GM18511 (cell line): ENCODE results near the gene FKBP8.

Source experiments
- ATAC-seq: cut with Tn5 transposase; IDR thresholded peaks from one replicate; pipeline ENCODE4 v1.9.1; 2021; ENCODE audit warnings: mild to moderate bottlenecking, moderate library complexity; ENCODE audit not compliant: unreplicated experiment

FKBP8 gene

DNA sequence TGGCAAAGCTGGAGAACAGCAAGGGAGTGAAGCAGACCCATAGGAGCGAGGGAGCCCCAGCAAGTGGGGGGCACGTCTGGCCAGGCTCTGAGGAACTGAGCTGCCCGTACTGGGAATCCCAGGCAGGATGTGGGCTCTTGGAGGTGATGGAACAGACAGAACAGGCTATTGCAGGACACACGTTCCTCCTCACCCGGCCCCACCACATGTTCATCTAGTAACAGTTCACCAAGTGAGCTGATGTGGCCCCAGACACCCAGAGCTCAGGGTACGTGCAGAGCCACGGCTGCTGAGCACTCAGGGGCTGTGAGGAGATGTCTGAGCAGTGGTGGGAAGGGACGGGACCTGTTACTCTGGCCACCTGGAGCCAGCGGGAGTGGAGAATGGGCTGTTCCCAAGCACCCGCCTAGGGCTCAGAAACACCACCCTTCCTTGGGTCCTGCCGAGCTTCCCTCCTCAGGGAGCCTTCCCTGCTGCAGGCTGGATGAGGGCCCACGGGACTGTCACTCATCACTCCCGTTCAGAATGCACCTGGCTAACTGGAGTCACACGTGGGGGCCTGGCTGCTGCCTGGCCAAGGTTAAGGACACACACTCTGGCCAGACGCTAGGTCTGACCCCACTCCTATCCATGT, 39.9 kb downstream of the FKBP8 start:
- no peak for ATAC-seq

DNA sequence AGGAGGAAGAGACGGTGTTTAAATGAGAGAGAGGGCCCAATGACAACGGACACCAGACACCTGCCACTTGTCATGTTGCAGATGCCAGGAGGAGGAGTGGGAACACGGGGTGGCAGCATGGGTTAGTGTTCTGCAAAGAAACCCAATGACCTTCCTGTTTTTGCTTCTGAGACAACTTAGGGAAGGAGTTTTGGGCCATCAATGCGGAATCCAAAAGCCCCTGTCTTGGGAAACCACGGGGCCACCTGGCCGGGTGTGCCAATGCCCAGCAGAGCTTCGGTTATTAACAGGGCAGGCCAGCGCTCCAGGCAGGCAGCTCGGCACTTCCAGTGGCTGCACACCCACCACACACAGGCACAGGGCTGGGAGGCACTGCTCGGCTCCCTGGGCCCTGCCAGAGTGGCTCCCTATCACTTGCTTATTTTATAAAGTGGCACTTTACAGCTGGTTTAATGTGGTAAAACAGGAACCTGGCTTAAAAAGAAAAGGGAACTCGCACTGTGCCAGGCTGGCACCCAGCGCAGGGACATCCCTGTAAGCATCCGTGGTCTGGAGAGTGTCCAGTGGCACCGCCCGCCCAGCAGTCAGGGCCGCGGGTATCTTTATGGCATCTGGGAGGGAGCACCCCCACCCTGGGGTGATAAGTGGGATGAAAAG, 40.6 kb downstream of the FKBP8 start:
- ATAC-seq: no peak

DNA sequence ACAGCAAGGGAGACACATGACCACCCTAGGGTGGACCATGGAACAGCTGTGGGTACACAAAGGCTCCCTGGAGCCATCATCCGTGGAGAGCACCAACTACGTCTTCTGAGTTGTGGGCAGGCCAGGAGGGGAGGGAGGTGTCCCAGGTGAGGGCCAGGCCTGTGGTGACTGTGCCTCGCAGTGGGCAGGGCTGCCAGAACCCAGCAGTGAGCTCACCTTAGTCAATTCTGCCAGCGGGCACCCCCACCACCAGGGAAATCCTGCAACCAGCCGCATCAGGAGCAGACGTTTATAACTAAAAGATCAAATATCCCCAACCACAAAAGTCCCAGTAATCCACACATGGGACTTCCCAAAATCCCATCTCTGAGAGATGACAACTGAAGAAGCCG, 41.1 kb downstream of the FKBP8 start:
- ATAC-seq: no peak

DNA sequence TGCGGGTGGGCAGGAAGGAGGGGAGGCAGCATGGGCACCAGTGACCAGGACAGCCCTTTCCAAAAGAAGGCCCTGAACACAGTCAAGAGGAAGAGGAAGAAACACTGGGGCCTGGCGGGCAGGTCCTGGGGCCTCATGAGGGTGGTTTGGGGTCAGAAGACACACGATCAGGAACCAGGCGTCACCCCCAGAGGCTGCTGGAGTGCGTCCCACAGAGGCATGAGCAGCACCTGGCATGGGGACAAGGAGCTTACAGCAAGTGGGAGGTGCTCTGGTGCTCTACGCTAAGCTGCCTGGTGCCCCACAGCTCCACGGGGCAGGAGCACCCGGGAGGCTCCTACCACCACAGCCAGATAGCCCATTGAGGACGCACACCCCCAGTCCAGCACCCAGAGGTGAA, 41.5 kb downstream of the FKBP8 start:
- no peak for ATAC-seq

DNA sequence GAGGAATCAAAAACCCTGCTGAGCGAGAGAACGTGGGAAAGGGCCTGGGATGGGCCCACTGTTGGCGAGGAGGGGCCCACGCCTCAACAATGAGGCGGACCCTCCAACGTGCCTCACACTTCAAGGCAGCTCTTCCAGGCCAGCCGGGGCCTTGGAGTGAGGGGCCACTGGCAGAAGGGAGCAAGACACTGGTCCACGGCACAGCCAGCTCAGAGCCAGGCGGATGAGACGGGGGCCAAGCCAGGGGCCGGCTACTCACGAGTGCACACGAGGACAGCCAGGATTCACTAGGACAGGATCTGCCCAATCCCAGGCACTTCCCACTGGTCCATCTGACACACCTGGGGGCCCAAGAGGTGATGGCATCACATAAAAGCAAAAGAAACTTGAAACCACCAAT, 42.0 kb downstream of the FKBP8 start:
- no peak for ATAC-seq

DNA sequence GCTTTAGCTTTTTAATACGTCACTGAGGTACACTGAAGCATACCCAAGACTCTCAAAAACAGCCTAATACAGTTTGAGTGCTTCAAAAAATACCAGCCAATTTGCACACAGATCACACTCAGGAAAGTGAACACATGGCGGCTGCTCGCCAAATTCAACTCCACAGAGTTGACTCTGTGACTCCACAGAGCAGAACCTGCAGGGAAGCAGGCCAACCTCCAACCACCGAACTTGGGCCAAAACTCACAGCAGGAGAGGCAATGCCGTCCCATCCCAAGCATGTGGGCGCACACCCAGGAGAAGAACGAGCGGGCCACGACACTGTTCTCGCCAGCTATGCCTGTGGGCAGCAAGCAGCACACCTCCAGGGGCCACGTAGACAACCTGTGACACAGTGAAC, 42.6 kb downstream of the FKBP8 start:
- ATAC-seq: no peak

DNA sequence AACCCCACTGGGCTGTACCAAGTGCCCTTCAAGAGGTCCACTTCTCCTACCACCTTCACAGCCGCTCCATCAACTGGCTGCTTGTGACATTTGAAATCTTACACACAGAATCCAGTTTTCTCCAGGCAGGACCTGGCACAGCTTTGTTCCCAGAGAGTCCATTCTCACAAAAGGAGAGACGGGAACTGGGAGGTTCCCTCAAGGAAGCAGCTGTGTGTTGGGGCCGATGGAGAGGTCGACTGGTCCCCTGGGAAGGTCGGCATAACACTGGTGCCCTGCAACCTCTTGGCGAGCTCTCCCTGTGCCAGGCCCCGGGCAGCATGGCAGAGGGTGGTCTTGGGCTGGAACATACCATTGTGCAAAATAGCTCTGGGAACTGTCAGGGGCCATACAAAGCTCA, 43.0 kb downstream of the FKBP8 start:
- no peak for ATAC-seq

DNA sequence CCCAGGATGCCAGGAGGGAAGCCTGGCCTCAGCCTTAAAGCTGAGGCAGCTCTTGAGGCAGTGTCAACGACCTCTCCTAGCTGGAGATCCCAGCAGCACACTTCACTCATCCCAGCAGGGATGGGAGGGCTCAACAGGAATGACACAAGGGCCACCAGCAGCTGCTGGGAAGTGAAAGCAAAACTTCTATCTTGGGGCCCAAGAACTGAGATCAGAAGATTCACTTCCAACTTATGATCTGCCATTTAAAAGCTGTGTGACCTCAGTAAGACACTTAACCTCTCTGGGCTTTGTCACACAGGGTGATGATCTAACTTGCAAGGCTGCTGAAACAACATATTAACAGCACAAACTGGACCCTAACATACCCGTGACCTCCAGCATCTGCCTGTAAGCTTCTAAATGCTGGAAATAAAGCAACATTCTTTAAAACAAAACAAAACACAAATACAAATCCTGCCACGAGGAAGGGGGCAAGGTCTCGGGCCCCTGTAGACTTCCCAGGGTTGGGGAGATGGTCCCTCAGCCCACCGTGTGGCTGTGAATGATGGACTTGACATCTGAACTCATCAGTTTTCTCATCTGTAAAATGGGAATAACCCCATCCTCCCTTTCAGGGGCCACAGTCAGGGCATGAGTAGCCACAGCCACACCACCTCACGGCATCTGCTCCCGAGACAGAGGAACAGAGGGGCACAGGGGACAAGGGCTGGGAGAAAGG, 44.2 kb downstream of the FKBP8 start:
- ATAC-seq: no peak

DNA sequence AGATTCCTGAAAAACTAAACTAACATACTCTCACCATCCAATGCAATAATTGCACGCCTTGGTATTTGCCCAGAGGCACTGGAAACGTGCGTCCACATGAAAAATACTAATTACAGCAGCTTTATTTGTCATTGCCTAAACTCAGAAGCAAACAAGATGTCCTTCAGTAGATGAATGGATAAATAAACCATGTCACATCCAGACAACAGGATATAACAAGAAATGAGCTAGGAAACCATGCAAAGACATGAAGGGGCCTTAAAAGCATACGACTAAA, 46.5 kb downstream of the FKBP8 start:
- ATAC-seq: no peak

DNA sequence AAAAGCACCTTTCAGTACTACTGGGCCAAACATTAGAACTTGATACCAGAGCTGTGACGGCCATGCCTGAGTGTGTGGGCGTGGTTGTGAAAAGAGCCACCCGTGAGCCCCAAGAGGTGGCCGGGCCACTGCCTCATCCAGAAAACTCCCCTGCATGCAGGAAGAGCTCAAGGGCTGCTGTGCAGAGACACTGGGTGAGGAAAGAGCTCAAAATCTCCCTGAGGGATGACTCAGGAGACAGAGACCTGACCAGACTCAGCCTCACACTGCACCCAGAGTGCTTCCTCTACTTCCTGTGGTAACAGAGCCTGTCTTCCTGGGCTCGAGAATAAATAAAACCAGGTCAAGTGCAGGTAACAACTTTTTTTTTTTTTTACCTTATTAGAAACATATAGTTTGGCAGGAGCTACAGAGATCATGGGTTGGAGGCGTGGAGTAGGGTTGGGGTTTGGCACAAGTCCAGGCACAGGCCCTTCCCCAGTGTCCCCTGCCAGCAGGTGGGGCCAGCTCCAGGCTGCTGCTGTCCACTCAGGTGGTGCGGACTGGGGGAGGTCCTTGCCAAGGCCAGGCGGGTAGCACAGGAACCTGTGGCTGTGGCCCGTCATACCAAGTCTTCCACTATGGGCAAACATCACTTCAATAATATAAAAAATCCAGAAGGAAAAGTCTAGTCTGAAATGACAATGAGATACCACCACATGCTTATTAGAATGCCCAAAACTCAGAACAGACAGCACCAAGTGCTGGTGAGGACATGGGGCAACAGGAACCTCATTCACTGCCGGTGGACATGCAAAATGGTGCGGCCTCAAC, 47.0 kb downstream of the FKBP8 start:
- ATAC-seq: no peak

DNA sequence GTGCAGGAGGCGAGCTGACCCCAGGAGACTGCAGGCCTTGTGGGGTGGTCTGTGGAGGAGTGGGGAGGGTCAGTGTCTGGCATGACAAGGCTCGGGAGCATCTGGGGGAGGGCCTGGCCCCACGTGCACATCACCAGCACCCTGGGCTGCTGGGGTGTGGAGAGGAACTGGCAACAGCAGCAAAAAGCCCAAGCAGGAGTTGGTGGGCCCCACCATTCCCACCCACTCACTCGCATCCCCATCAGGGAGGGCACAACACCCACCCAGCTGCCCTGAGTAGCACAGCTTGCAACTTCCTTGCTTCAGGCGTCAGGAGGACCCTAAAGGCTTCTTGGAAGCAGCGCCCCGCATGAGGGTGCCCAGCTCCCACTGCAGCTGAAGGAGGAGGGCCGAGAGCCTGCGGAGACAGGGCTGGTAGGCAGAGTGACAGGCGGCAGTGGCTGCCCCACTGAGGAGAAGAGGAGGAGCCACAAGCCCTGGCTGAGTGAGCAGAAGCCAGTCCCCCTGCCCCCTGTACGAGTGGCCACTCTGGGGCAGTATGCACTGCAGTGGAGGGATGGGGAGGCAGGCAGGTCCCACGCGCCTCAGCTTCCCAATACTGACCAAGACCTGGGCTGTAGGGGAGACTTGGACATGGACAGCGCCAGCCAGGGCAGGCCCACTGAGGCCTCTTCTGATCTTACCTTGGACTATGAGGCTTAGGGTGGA, 48.0 kb downstream of the FKBP8 start:
- ATAC-seq: no peak

DNA sequence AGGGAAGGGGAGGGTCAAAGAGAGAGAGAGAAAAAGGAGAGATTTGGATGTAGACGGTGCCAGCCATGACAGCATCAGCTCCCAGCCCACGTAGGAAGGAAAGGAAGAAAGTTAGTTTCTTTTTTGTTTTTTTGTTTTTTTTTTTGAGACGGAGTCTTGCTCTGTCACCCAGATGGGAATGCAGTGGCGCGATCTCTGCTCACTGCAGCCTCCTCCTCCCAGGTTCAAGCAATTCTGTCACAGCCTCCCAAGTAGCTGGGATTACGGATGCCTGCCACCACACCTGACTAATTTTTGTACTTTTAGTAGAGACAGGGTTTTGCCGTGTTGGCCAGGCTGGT, 49.1 kb downstream of the FKBP8 start:
- no peak for ATAC-seq

DNA sequence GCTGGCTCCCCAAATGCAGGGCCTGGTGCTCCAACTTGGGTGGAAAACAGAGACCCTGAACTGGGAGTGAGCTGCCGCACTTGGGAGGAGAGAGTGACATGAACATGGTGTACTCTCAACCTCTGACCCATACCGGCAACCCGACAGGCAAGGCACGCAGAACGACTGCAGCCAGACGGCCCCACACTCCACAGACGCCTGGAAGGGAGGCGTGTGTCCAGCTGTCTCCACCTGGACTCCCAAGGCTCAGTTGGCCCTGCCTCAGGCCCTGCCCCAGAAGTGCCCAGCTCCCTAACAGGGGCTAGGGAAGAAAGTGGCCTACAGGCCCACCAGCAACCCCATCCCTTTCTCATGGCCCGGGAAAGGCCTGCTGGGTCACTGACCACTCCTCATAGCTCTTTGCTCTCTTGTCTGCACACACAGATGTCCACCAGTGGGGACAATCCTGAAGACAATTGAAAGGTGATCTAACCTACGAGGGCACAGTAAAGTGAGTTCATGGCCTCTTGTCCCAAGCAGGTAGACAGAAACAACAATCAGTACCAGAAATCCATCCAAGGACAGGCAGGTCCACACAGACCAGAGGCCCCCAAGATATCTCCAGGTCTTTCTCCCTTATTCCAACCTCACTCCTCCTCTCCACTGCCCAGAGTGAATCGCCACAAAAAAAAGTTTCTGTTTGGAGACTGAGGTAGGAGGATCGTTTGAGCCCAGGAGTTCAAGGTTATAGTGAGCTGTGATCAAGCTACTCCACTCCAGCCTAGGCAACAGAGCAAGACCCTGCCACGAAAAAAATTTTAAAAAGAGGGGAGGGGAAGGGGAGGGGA, 49.7 kb downstream of the FKBP8 start:
- no peak for ATAC-seq

DNA sequence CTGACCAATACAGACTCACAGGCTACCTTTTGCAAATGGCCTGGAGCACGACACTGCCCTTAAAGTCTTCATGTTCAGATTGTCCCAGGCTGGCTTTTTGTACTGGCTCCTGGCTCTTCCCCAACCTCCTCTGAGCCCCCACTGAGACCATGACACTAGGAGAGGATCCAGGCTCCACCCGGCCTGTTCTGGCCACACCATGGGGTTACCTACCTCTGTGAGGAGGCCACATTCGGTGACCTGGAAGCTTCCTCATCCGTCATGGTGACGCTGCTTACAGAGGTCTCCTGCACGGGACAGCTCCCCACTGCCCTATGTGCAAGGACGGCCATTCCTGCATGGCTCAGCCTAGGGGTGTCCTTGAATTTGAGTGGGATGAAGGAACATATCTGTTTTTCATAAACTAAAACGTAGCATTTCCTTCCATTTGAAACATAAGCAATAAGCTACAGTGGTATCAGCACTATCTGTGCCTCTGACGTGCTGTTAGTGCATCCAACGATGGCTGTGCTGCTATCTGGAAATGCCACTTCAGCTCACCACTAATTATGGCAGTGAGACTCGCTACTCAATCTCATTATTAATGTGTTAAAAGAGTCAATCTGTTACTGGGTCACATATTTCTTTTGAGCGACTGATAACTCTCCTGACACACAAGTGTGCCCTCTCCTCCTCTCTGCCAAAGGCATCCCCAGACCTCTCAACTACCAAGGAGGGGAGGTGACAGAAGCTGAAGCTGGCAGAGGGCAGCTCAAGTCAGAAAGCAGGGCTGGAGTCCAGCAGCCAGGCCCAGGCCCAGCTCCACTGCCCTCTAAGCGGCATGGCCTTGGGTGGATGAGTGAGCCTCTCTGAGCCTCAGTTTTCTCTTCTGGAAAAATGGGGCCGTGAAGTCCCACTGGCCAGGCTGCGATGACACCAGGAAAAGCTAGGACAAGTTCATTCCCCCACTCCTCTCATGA, 51.1 kb downstream of the FKBP8 start:
- ATAC-seq: no peak

DNA sequence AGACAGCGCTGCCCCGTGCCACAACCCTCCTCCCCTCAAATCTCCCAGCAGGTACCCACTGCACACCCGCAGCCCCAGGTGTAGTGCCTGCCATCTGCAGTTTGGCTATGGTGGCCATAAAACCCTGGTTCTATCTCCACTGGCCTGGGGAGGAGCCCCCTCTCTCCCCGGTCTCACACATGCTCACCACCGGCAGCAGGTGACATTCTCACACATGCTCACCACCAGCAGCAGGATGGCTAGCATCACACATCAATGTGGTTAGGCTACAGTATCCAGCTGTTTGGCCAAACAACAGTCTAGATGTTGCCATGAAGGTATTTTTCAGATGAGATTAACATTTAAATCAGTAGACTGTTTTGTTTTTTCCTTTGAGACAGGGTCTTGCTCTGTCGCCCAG, 52.6 kb downstream of the FKBP8 start:
- ATAC-seq: no peak

DNA sequence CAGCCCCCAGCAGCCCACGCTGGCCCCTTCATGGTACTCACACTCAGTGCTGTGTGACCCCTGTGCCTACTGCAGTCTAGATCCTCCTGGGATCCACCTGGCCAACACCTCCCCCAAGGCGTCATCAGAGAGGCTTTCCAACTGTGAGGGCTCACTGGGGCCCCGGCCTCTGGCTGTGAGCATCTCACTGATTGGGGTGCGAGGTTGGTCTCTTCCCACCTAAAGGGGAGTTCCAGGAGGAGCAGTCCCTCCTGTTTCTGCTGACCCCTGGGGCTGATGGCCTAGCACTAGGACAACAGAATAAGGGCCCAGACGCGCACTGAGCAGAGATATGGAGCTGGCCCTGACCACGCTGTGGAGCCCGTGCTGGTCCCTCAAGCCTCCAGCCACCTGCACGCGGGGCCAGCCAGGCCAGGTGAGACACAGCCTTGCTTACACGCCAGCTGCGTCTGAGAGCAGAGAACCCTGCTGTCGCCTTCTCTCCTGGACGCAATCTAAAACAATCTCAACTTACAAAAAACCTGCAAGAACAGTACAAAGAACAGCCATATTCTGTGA, 53.7 kb downstream of the FKBP8 start:
- no peak for ATAC-seq

DNA sequence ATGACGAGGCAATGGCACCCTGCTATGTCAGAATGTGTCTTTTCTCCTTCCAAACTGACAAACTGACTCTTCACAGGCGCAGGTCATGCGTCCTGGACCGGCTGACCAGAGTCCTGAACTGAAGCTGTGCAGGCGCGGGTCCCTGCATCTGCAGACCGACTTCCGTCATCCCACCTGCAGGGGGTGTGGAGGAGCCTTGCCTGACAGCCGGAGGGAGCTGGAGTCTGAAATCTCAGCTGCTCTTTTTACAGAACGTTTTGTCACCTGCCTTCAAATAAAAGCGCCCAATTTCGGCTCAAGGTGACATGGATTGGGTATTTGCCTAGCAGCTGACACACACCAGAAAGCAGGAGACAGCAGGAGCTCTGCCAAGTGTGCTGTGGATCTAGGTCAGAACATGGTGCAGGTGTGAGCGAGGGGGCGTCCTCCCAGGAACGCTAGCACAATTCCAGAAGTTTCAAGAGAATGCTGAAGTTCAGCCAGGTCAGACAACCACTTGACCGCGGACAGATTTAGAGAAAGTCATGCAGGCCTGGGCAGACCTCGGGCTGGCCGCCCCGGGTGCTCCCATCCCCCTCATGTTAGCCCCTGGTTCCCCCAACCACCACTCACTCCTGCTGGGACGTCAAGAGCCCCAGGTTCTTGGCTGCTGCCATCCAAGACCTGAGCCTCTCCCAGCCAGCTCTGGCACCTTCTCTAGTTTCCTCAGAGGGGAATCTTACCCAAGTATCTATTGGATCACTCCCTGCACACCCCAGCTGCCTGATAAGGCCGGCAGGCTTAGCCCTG, 54.3 kb downstream of the FKBP8 start:
- no peak for ATAC-seq

DNA sequence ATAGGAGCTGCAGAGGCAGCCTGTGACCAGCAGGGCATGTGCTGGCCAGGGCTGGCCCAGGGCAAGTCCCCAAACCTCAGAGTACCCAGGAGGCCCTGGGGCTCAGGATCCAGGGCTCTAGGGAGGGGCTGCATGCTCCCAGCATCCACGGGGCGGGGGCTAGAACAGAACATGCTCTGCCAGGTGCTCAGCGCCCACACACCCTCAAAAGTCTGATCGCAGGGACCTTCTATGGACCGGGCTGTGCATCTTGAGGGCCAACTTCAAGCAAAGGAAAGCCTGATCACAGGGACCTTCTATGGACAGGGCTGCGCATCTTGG, 55.0 kb downstream of the FKBP8 start:
- ATAC-seq: no peak
